GM19397 (cell line): ENCODE results near the gene TKTL2.
"Not testable (repeated sequence)": the region's sequence is repeated elsewhere in the genome, so short reads cannot be mapped to it uniquely, and the experiment has no call there.

Experiments used
- ATAC-seq: cut with Tn5 transposase; IDR thresholded peaks from one replicate; pipeline ENCODE4 v1.9.1; 2021; ENCODE audit warnings: mild to moderate bottlenecking, moderate library complexity; ENCODE audit not compliant: unreplicated experiment

The TKTL2 gene

DNA sequence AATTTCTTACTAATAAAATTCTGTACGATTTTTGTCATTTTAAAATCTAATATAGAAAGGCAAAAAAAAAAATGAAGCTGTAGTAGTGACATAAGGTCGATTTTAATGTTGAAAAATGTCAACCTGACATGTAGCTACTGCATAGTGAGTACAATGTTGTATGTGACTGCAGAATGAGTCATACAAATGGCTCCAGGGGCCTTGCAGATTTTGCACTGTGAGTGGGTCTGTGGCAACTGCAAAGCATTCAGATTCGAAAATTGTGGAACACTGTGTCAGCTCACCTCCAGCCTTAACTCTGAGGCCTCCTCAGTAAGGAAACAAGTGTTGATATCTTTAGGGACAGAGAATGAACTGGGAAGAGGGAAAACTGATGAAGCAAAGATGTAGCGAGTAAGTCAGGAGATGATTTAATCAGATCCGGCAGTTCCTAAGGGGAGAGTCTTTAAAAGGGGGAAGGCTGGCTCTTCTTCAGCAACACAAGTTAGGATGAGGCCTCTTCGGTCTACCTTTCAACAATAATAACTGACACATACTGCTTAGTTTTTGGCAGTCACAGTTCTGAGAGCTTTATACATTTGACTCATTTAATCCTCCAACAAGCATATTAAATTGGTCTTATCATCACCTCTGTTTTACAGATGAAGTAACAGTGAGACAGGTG lies 24.9 kb downstream of the TKTL2 start:
- ATAC-seq = no peak

DNA sequence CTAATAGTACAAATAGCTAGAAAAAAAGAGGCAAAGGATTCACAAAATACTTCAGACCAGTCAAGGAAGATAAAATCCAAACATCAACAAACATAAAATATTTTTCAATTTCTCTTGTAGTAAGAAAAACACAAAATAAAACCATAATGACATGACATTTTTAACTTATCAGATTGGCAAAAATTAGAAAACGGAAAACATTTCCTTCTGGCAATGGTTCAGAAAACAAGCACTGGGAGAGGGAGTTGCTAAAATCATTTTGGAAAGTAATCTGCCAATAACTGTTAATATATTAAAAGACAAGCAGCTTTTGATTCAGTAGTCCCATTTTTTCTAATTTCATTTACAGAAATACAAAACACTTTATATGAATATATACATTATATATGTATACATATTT lies 26.1 kb downstream of the TKTL2 start:
- no peak for ATAC-seq

DNA sequence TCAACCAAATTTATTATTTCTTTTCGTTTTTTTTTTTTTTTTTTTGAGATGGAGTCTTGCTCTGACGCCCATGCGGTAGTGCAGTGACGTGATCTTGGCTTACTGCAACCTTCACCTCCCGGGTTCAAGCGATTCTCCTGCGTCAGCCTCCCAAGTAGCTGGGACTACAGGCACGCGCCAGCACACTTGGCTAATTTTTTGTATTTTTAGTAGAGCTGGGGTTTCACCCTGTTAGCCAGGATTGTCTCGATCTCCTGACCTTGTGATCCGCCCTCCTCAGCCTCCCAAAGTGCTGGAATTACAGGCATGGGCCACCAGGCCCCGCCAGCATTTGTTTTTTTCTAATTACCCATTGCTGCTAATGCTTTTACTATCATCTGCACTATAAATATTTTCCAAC lies 26.5 kb downstream of the TKTL2 start:
- not testable (repeated sequence) for ATAC-seq

DNA sequence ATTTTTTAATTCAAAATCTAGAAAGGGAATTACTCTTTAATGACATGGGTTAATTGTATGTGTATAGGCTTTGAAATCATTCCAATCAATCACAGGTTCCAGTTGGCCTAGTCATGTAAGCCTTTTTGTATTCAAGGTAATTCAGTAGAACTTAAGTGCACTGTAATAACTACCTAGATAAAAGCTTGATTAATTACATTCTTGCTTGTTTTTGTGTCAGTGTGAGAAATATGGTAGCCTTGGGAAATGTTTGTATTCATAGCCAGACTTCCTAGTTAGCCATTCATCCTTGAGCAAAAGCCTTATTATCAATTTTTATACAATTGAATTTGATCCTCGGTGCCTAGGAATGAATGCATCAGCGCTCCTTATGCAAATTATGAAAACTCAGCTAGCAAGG lies 33.5 kb downstream of the TKTL2 start:
- ATAC-seq = no peak
